H9 (cell line): ENCODE data around the gene SCOC. TPM values are rescaled to one million over a fixed set of nuclear protein-coding genes. Genes with fewer than 3 reads are reported as not detected.

Source experiments
- DNase-seq: peaks from one replicate; pipeline ENCODE4 v3.0.0-alpha.2; 2017
- H2AFZ ChIP-seq: one replicate; pipeline ENCODE4 v1.6.1; 2013; ENCODE audit warnings: mild to moderate bottlenecking, low read length, control low read depth, moderate library complexity
- H2AK5ac ChIP-seq: 2 replicates; pipeline ENCODE4 v1.6.1; 2013; ENCODE audit warnings: low read length, control low read depth, mixed read lengths; ENCODE audit not compliant: insufficient read length
- H2BK120ac ChIP-seq: one replicate; pipeline ENCODE4 v1.6.1; 2013; ENCODE audit warnings: low read depth, mild to moderate bottlenecking, low read length, control low read depth, inconsistent platforms; ENCODE audit not compliant: poor library complexity, severe bottlenecking
- H2BK12ac ChIP-seq: 2 replicates; pipeline ENCODE4 v1.6.1; 2013; ENCODE audit warnings: low read length, control low read depth, mixed read lengths, low read depth; ENCODE audit not compliant: insufficient read length
- H2BK15ac ChIP-seq: 2 replicates; pipeline ENCODE4 v1.6.1; 2013; ENCODE audit warnings: low read depth, low read length, control low read depth
- H2BK20ac ChIP-seq: one replicate; pipeline ENCODE4 v1.6.1; 2013; ENCODE audit warnings: low read depth, mild to moderate bottlenecking, low read length, control low read depth, inconsistent platforms; ENCODE audit not compliant: poor library complexity, severe bottlenecking
- H2BK5ac ChIP-seq: 2 replicates; pipeline ENCODE4 v1.6.1; 2013; ENCODE audit warnings: low read length, control low read depth, mixed read lengths; ENCODE audit not compliant: insufficient read length
- H3K14ac ChIP-seq: 2 replicates; pipeline ENCODE4 v1.6.1; 2013; ENCODE audit warnings: low read length, control low read depth; ENCODE audit not compliant: insufficient read depth
- H3K18ac ChIP-seq: 2 replicates; pipeline ENCODE4 v1.6.1; 2013; ENCODE audit warnings: low read depth, mild to moderate bottlenecking, mixed read lengths, low read length, control low read depth; ENCODE audit not compliant: insufficient read length
- H3K23ac ChIP-seq: 2 replicates; pipeline ENCODE4 v1.6.1; 2013; ENCODE audit warnings: low read length, control low read depth, mixed read lengths, low read depth; ENCODE audit not compliant: insufficient read length
- H3K23me2 ChIP-seq: 2 replicates; pipeline ENCODE4 v1.6.1; 2013; ENCODE audit warnings: low read depth, mild to moderate bottlenecking, mixed read lengths, low read length, control low read depth; ENCODE audit not compliant: insufficient read length, poor library complexity, severe bottlenecking
- H3K27ac ChIP-seq: 2 replicates; pipeline ENCODE4 v1.5.1; 2013; ENCODE audit warnings: low read length, control low read depth, mixed read lengths, low read depth; ENCODE audit not compliant: insufficient read length
- H3K27me3 ChIP-seq: 2 replicates; pipeline ENCODE4 v1.6.1; 2013; ENCODE audit warnings: low read length, control low read depth, inconsistent platforms; ENCODE audit not compliant: insufficient read depth
- H3K4ac ChIP-seq: 2 replicates; pipeline ENCODE4 v1.6.1; 2013; ENCODE audit warnings: low read depth, mild to moderate bottlenecking, control low read depth, inconsistent platforms, low read length, moderate library complexity
- H3K4me1 ChIP-seq: 2 replicates; pipeline ENCODE4 v1.6.1; 2013; ENCODE audit warnings: low read length, control low read depth, inconsistent platforms; ENCODE audit not compliant: insufficient read depth
- H3K4me2 ChIP-seq: 2 replicates; pipeline ENCODE4 v1.6.1; 2013; ENCODE audit warnings: low read length, control low read depth, mixed read lengths; ENCODE audit not compliant: insufficient read length, insufficient read depth
- H3K56ac ChIP-seq: 2 replicates; pipeline ENCODE4 v1.6.1; 2013; ENCODE audit warnings: low read depth, mild to moderate bottlenecking, mixed read lengths, low read length, control low read depth; ENCODE audit not compliant: insufficient read length
- H3K79me1 ChIP-seq: 2 replicates; pipeline ENCODE4 v1.6.1; 2013; ENCODE audit warnings: low read depth, mild to moderate bottlenecking, moderate library complexity, low read length, control low read depth, inconsistent platforms; ENCODE audit not compliant: insufficient read depth, poor library complexity, severe bottlenecking
- H3K79me2 ChIP-seq: 2 replicates; pipeline ENCODE4 v1.6.1; 2013; ENCODE audit warnings: low read length, control low read depth, inconsistent platforms; ENCODE audit not compliant: insufficient read depth
- H3K9ac ChIP-seq: 2 replicates; pipeline ENCODE4 v1.6.1; 2013; ENCODE audit warnings: low read length, control low read depth, mixed read lengths; ENCODE audit not compliant: insufficient read length; ENCODE audit errors: extremely low read depth
- H3K9me3 ChIP-seq: one replicate; pipeline ENCODE4 v1.6.1; 2013; ENCODE audit warnings: low read depth, low read length, inconsistent platforms; ENCODE audit not compliant: control insufficient read depth
- H3T11ph ChIP-seq: one replicate; pipeline ENCODE4 v1.6.1; 2013; ENCODE audit warnings: mild to moderate bottlenecking, low read length, control low read depth, inconsistent platforms
- H4K20me1 ChIP-seq: one replicate; pipeline ENCODE4 v1.6.1; 2013; ENCODE audit not compliant: control insufficient read depth, insufficient read length, insufficient read depth
- H4K5ac ChIP-seq: 2 replicates; pipeline ENCODE4 v1.6.1; 2013; ENCODE audit warnings: low read depth, mild to moderate bottlenecking, mixed read lengths, low read length, control low read depth; ENCODE audit not compliant: insufficient read length
- H4K8ac ChIP-seq: replicated peaks from 2 replicates; pipeline ENCODE4 v1.6.1; 2013; ENCODE audit warnings: low read length, control low read depth, mixed read lengths, low read depth; ENCODE audit not compliant: insufficient read length
- H4K91ac ChIP-seq: 2 replicates; pipeline ENCODE4 v1.6.1; 2013; ENCODE audit warnings: low read depth, mild to moderate bottlenecking, moderate library complexity, mixed read lengths, low read length, control low read depth; ENCODE audit not compliant: insufficient read length
- H3K27ac Mint-ChIP-seq, 3 experiments: 2 replicates in 2 of 3; 3 replicates in 1 of 3; pipeline ENCODE4 v1.8.0; 2020 to 2021; ENCODE audit warnings: mixed read lengths in 3 of 3, mild to moderate bottlenecking in 1 of 3, moderate library complexity in 1 of 3
- H3K27me3 Mint-ChIP-seq: 2 replicates; pipeline ENCODE4 v1.8.0; 2021; ENCODE audit warnings: low read depth, mild to moderate bottlenecking, moderate library complexity, mixed read lengths
- H3K36me3 Mint-ChIP-seq, 3 experiments: 2 replicates in 2 of 3; 3 replicates in 1 of 3; pipeline ENCODE4 v1.8.0; 2020 to 2021; ENCODE audit warnings: low read depth in 3 of 3, mixed read lengths in 3 of 3; ENCODE audit not compliant: insufficient read depth in 1 of 3
- H3K4me1 Mint-ChIP-seq, 2 experiments: 2 replicates each; pipeline ENCODE4 v1.8.0; 2020; ENCODE audit warnings: mixed read lengths in 2 of 2
- H3K4me3 Mint-ChIP-seq, 2 experiments: 2 replicates in 1 of 2; 3 replicates in 1 of 2; pipeline ENCODE4 v1.8.0; 2020 to 2021; ENCODE audit warnings: mild to moderate bottlenecking in 2 of 2, mixed read lengths in 2 of 2, moderate library complexity in 1 of 2
- H3K9me3 Mint-ChIP-seq, 2 experiments: 2 replicates in 1 of 2; 3 replicates in 1 of 2; pipeline ENCODE4 v1.8.0; 2020; ENCODE audit warnings: mild to moderate bottlenecking in 2 of 2, mixed read lengths in 2 of 2, moderate library complexity in 1 of 2
- CTCF ChIP-seq: fragments of 200-600 bp; sonication (generic); conservative IDR thresholded peaks from 3 replicates; pipeline ENCODE4 v1.8.0; 2021; ENCODE audit warnings: antibody characterized with exemption, mild to moderate bottlenecking
- WGBS: extraction: QIAGEN DNeasy Blood & Tissue Kit; methylation state at CpG from one replicate; pipeline ENCODE4 v1.1.7; 2013; ENCODE audit warnings: missing lambda C conversion rate, low lambda C conversion rate, mixed read lengths; ENCODE audit not compliant: insufficient read length; ENCODE audit errors: extremely low coverage; 5-methylcytosine and 5-hydroxymethylcytosine counted together
- total RNA-seq: library from RNA; stranded (reverse); gene quantifications from 2 replicates; pipeline ENCODE4 v1.2.1, GENCODE V29; 2021

SCOC gene
- total RNA-seq, 1 experiment from 2014 or later = 29.4 TPM

DNA sequence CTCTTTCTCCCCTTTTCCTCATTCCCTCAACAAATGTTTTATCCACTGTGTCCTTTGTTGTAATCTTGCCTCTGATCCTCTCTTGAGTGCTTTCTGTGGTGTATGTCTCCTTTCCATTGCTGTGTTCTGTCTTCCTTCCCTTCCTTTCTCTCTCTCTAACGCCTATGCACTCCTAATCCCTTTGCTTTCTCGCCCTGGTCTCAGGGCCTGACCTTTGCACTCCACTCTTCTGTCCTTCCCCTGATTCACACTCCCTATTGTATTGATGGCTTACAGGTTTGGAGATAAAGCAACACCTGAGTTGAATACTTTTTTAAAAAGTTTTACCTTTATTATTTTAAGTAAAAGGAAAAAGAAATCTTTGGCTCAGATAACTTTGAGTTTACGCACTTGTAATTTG is 15.6 kb upstream of the SCOC start:
- Mint-ChIP-seq H3K4me3 (no peak overlapping the region), H3K27ac (no peak overlapping the region; a peak in 1 of 7 replicates)

More for the DNA sequence above, 15.6 kb upstream of the SCOC start:
- Histone ChIP-seq H3K9me3 (no peaks in the 10 kb centered on the region), H3K23ac (no peak overlapping the region), H3K14ac (no peak overlapping the region), H3K4ac (no peak overlapping the region), H4K5ac (no peak overlapping the region), H2BK15ac (no peak overlapping the region), H2AK5ac (no peak overlapping the region), H3K56ac (no peak overlapping the region), H4K91ac (no peak overlapping the region), H2BK120ac (no peak overlapping the region), H3K79me2 (no peaks in the 10 kb centered on the region), H3K4me1 (no peaks in the 10 kb centered on the region), H3K9ac (no peak overlapping the region), H2BK12ac (no peak overlapping the region), H3K18ac (no peak overlapping the region), H3K79me1 (no peaks in the 10 kb centered on the region), H4K20me1 (no peaks in the 10 kb centered on the region), H3K27me3 (no peaks in the 10 kb centered on the region), H3K4me2 (no peak overlapping the region), H2BK20ac (no peak overlapping the region), H2AFZ (no peak overlapping the region), H3K23me2 (no peaks in the 10 kb centered on the region), H3T11ph (no peak overlapping the region), H3K27ac (no peak overlapping the region), H4K8ac (no peak overlapping the region), H2BK5ac (no peak overlapping the region)
- H3K9me3 Mint-ChIP-seq = no peaks in the 10 kb centered on the region
- DNase-seq = no peak
- TF ChIP-seq CTCF = no peak
- no CpG with 5 or more reads among the region's 3 CpGs for WGBS
- peaks cover 7% of the 10 kb centered on the region for H3K27me3 Mint-ChIP-seq
- H3K4me1 Mint-ChIP-seq = no peaks in the 10 kb centered on the region
- no peaks in the 10 kb centered on the region for H3K36me3 Mint-ChIP-seq
